Common myeloid progenitor, CD34-positive (primary cell): ENCODE results near the gene TMEM161B.
"Not testable (repeated sequence)": the region's sequence is repeated elsewhere in the genome, so short reads cannot be mapped to it uniquely, and the experiment has no call there.

Experiments
- CTCF ChIA-PET: fragments of 350-600 bp; sonication (Branson Sonifier 250); formaldehyde crosslinking; loops from one replicate; lab custom pipeline; 2021; ENCODE audit warnings: antibody characterized with exemption; lab: Charles Lee
- POLR2A ChIA-PET: fragments of 350-600 bp; sonication (Branson Sonifier 250); formaldehyde crosslinking; loops from one replicate; lab custom pipeline; 2021; ENCODE audit warnings: antibody characterized with exemption; lab: Charles Lee
- DNase-seq, 3 donors: peaks; one replicate each; pipeline versions ENCODE4 v3.0.0 to v3.0.0-alpha.2; 2013
- H3K27ac ChIP-seq, 2 experiments: 1 replicate in 1 of 2; 2 replicates in 1 of 2; pipeline ENCODE4 v1.7.0; 2013; ENCODE audit warnings: inconsistent platforms in 2 of 2, low read length in 2 of 2, mild to moderate bottlenecking in 2 of 2, low read depth in 1 of 2, moderate library complexity in 1 of 2; ENCODE audit not compliant: severe bottlenecking in 2 of 2, insufficient read depth in 1 of 2, poor library complexity in 1 of 2
- H3K27me3 ChIP-seq, 5 experiments: replicated peaks in 2 of 5; 1 replicate in 3 of 5; 2 replicates in 2 of 5; pipeline versions ENCODE4 v1.6.1 to v1.7.0; 2013; ENCODE audit warnings: low read length in 4 of 5, mild to moderate bottlenecking in 2 of 5, moderate library complexity in 2 of 5, inconsistent platforms in 1 of 5; ENCODE audit not compliant: insufficient read depth in 5 of 5, control insufficient read depth in 4 of 5
- H3K36me3 ChIP-seq, 4 experiments: 1 replicate in 2 of 4; 2 replicates in 2 of 4; pipeline versions ENCODE4 v1.6.1 to v1.7.0; 2013; ENCODE audit warnings: low read length in 3 of 4, control low read depth in 1 of 4, mild to moderate bottlenecking in 1 of 4; ENCODE audit not compliant: control insufficient read depth in 4 of 4, insufficient read depth in 4 of 4
- H3K4me1 ChIP-seq, 4 experiments: 1 replicate in 3 of 4; 2 replicates in 1 of 4; pipeline versions ENCODE4 v1.6.1 to v1.7.1; 2013; ENCODE audit warnings: low read length in 3 of 4, mild to moderate bottlenecking in 3 of 4, control low read depth in 1 of 4, inconsistent platforms in 1 of 4, moderate library complexity in 1 of 4; ENCODE audit not compliant: control insufficient read depth in 4 of 4, insufficient read depth in 4 of 4; ENCODE audit errors: control extremely low read depth in 1 of 4
- H3K4me3 ChIP-seq, 7 experiments: 1 replicate in 4 of 7; 2 replicates in 3 of 7; pipeline versions ENCODE4 v1.5.1 to v1.7.0; 2013; ENCODE audit warnings: mild to moderate bottlenecking in 7 of 7, low read length in 6 of 7, moderate library complexity in 6 of 7, inconsistent platforms in 2 of 7, low read depth in 2 of 7, control low read depth in 1 of 7; ENCODE audit not compliant: insufficient read depth in 4 of 7, control insufficient read depth in 1 of 7; ENCODE audit errors: extremely low read depth in 1 of 7
- H3K9me3 ChIP-seq, 5 experiments: 1 replicate in 4 of 5; 2 replicates in 1 of 5; pipeline versions ENCODE4 v1.6.1 to v1.7.1; 2013; ENCODE audit warnings: low read length in 4 of 5, mild to moderate bottlenecking in 2 of 5, inconsistent platforms in 1 of 5, low read depth in 1 of 5, moderate library complexity in 1 of 5; ENCODE audit not compliant: control insufficient read depth in 4 of 5, insufficient read depth in 2 of 5; ENCODE audit errors: control extremely low read depth in 1 of 5
- WGBS: methylation state at CpG from one replicate; pipeline ENCODE4 v1.1.5; 2013; ENCODE audit not compliant: insufficient coverage; 5-methylcytosine and 5-hydroxymethylcytosine counted together

Gene TMEM161B

GRCh38 chr5:88243493-88243892 is 25.2 kb downstream of the TMEM161B start:
- H3K9me3 ChIP-seq, POLR2A ChIA-PET, H3K27me3 ChIP-seq, H3K27ac ChIP-seq, H3K4me1 ChIP-seq, CTCF ChIA-PET, H3K36me3 ChIP-seq, H3K4me3 ChIP-seq: not testable (repeated sequence)
- no CpG with 5 or more reads among the region's 2 CpGs for WGBS
- peak in 1 of 3 donors; percentile 4 for DNase-seq

- no peaks in the 10 kb centered on the region for H3K4me1 ChIP-seq
- ChIA-PET CTCF (no interaction called here), POLR2A (no interaction called here)
- H3K4me3 ChIP-seq = no peak overlapping the region
- no peaks in the 10 kb centered on the region for H3K9me3 ChIP-seq
- WGBS = 89% methylated on average over 1 of the region's 4 CpGs
- H3K27me3 ChIP-seq = no peaks in the 10 kb centered on the region
- peaks cover 2 to 13% (median 4%) of the 10 kb centered on the region in 4 experiments for H3K36me3 ChIP-seq
- no peak overlapping the region for H3K27ac ChIP-seq
- DNase-seq = no peak
These were observed 29.9 kb downstream of the TMEM161B start for GRCh38 chr5:88238732-88239131.

GRCh38 chr5:88236866-88237642 is 31.6 kb downstream of the TMEM161B start:
- H3K36me3 ChIP-seq = peaks cover 2 to 13% (median 9%) of the 10 kb centered on the region in 4 experiments
- no peak overlapping the region for H3K27ac ChIP-seq
- no peak for DNase-seq
- no peaks in the 10 kb centered on the region for H3K4me1 ChIP-seq
- CTCF ChIA-PET = interaction anchor here (1.5 kb wide), 1 partner anchor 33 kb away, joined by 3 read pairs; no protein-coding TSS in a partner anchor
- no peak overlapping the region for H3K4me3 ChIP-seq
- no peaks in the 10 kb centered on the region for H3K9me3 ChIP-seq
- POLR2A ChIA-PET = no interaction called here
- WGBS = no CpG with 5 or more reads among the region's 1 CpG
- no peaks in the 10 kb centered on the region for H3K27me3 ChIP-seq

- POLR2A ChIA-PET = no interaction called here
- Histone ChIP-seq H3K4me3 (no peak overlapping the region), H3K27ac (no peak overlapping the region), H3K4me1 (no peaks in the 10 kb centered on the region), H3K27me3 (no peaks in the 10 kb centered on the region), H3K9me3 (peaks cover 0 to 3% (median 0%) of the 10 kb centered on the region in 5 experiments), H3K36me3 (peaks cover 5 to 21% (median 13%) of the 10 kb centered on the region in 4 experiments)
- WGBS = 100% methylated on average over 2 of the region's 4 CpGs
- CTCF ChIA-PET = interaction anchor here (0.6 to 1.5 kb wide), 2 partner anchors 34 to 334 kb away, joined by 3 read pairs; no protein-coding TSS in a partner anchor
- DNase-seq = no peak
These were observed 32.8 kb downstream of the TMEM161B start for GRCh38 chr5:88235828-88236227.

- ChIA-PET CTCF (interaction anchor here (0.6 kb wide), 1 partner anchor 334 kb away, joined by 3 read pairs; no protein-coding TSS in a partner anchor), POLR2A (no interaction called here)
- Histone ChIP-seq H3K9me3 (peaks cover 0 to 3% (median 0%) of the 10 kb centered on the region in 5 experiments), H3K4me1 (no peaks in the 10 kb centered on the region), H3K36me3 (peaks cover 5 to 21% (median 13%) of the 10 kb centered on the region in 4 experiments), H3K27ac (no peak overlapping the region), H3K4me3 (no peak overlapping the region), H3K27me3 (no peaks in the 10 kb centered on the region)
- no CpG with 5 or more reads among the region's 1 CpG for WGBS
- no peak for DNase-seq
These were observed 33.3 kb downstream of the TMEM161B start for GRCh38 chr5:88235346-88235745.

- WGBS = no CpG with 5 or more reads among the region's 1 CpG
- Histone ChIP-seq H3K4me3 (no peak overlapping the region), H3K27me3 (no peaks in the 10 kb centered on the region), H3K36me3 (peaks cover 10 to 25% (median 16%) of the 10 kb centered on the region in 4 experiments), H3K4me1 (no peaks in the 10 kb centered on the region), H3K9me3 (peaks cover 0 to 3% (median 0%) of the 10 kb centered on the region in 5 experiments), H3K27ac (no peak overlapping the region)
- ChIA-PET POLR2A (no interaction called here), CTCF (no interaction called here)
- no peak for DNase-seq
These were observed 38.0 kb downstream of the TMEM161B start for GRCh38 chr5:88230546-88231066.

GRCh38 chr5:88226881-88227450 is 41.7 kb downstream of the TMEM161B start:
- H3K4me1 ChIP-seq = no peaks in the 10 kb centered on the region
- WGBS = 100% methylated on average over 2 of the region's 6 CpGs
- ChIA-PET POLR2A (no interaction called here), CTCF (interaction anchor here (0.7 kb wide), 1 partner anchor 464 kb away, joined by 3 read pairs; no protein-coding TSS in a partner anchor)
- peaks cover 0 to 2% (median 0%) of the 10 kb centered on the region in 5 experiments for H3K9me3 ChIP-seq
- no peak overlapping the region for H3K4me3 ChIP-seq
- H3K27me3 ChIP-seq = no peaks in the 10 kb centered on the region
- no peak overlapping the region for H3K27ac ChIP-seq
- peaks cover 7 to 23% (median 14%) of the 10 kb centered on the region in 4 experiments for H3K36me3 ChIP-seq
- DNase-seq = no peak
